ENCODE results near the gene ARMC7. TPM values are rescaled to one million over a fixed set of nuclear protein-coding genes. Genes with fewer than 3 reads are reported as not detected.

ARMC7 gene
- total and polyA plus RNA-seq, 2 of the 13 experiments (the other 11 are each of a cell fraction or from before 2014, with no cell fraction given), result 3.9 to 4.2 TPM

- TF ChIP-seq ZBTB39 (CRISPR knock-in tag; IDR thresholded peaks at IDR 0.05), result no peak
- TF ChIP-seq ZNF512B (CRISPR knock-in tag; IDR thresholded peaks at IDR 0.05; ENCODE audit: borderline replicate concordance), result no peak
- no peak for TF ChIP-seq PRMT3 (CRISPR knock-in tag; IDR thresholded peaks at IDR 0.05; ENCODE audit: borderline replicate concordance, low read depth)
- TF ChIP-seq GATA4 (IDR thresholded peaks at IDR 0.05; ENCODE audit: borderline replicate concordance, low read depth), result no peak; the same call in 1 of the 2 replicates
- TF ChIP-seq ERF (CRISPR knock-in tag; IDR thresholded peaks at IDR 0.05), result peak; percentile 99
- no peak for TF ChIP-seq SMAD9 (CRISPR knock-in tag; IDR thresholded peaks at IDR 0.05)
- TF ChIP-seq SRSF9 (IDR thresholded peaks at IDR 0.05; ENCODE audit: borderline replicate concordance, insufficient read depth, low read depth, low read length, poor library complexity, severe bottlenecking), result no peak
- TF ChIP-seq ZNF557 (CRISPR knock-in tag; IDR thresholded peaks at IDR 0.05), result no peak
- TF ChIP-seq IKZF5 (CRISPR knock-in tag; IDR thresholded peaks at IDR 0.05), result peak; percentile 98
- no peak for TF ChIP-seq E2F2 (CRISPR knock-in tag; IDR thresholded peaks at IDR 0.05; ENCODE audit: borderline replicate concordance)
- TF ChIP-seq CSRNP2 (CRISPR knock-in tag; conservative IDR thresholded peaks at IDR 0.05; ENCODE audit: low read depth), result no peak
- no peak for TF ChIP-seq ZNF572 (CRISPR knock-in tag; IDR thresholded peaks at IDR 0.05)
- TF ChIP-seq ADNP (CRISPR knock-in tag; IDR thresholded peaks at IDR 0.05), result peak; percentile 51; the same call in 1 of the 2 replicates
- no peak for TF ChIP-seq HOXA7 (CRISPR knock-in tag; IDR thresholded peaks at IDR 0.05)
- TF ChIP-seq ATF7-NPFF (CRISPR knock-in tag; IDR thresholded peaks at IDR 0.05; ENCODE audit: low read depth), result no peak
- TF ChIP-seq MIXL1 (CRISPR knock-in tag; IDR thresholded peaks at IDR 0.05), result peak; percentile 83
- no peak for TF ChIP-seq MED8 (CRISPR knock-in tag; IDR thresholded peaks at IDR 0.05; ENCODE audit: insufficient replicate concordance)
Measured at GRCh38 chr17:75084039-75084660, 25.6 kb upstream of the ARMC7 start (continued).
